ENCODE data around the gene DDB1. TPM values are rescaled to one million over a fixed set of nuclear protein-coding genes. Genes with fewer than 3 reads are reported as not detected.

DDB1 gene
- total and polyA plus RNA-seq, 2 of the 13 experiments (the other 11 are each of a cell fraction or from before 2014, with no cell fraction given): 217 to 266 TPM

DNA sequence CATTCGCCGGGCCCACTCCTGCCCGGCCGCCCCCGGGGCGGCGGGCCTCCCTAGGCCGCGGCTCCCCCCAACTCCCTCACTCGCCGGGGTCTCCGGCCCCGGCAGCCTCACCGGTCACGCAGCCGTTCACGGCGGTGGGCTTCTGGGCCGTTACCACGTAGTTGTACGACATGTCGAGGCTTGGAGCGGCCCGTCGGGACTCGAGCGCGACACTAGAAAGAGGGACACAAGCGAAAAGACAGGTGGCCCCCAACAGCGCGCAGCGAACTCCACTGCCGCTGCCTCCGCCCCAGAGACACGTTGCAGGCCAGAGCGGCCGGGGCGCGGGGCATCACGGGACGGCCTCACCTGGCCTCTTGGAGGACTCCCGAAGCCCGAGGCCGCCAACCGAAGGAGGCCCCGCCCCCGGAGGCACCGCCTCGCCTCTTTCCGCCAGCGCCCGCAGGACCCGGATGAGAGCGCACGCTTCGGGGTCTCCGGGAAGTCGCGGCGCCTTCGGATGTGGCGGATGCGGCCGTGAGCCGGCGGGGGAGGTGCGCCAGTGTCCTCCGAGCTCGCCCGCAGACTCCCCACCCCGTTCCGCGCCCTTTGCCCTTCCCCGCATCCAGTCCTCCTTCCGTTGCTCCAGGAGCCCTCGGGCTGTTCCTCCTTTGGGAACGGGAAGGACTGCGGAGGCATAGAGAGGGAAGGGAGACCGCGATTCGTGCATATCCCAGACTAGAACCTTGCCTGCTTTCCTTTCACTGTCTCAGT is at the start of gene DDB1, which contains the start of gene TKFC (continued):
- TF ChIP-seq, protein P1, sequence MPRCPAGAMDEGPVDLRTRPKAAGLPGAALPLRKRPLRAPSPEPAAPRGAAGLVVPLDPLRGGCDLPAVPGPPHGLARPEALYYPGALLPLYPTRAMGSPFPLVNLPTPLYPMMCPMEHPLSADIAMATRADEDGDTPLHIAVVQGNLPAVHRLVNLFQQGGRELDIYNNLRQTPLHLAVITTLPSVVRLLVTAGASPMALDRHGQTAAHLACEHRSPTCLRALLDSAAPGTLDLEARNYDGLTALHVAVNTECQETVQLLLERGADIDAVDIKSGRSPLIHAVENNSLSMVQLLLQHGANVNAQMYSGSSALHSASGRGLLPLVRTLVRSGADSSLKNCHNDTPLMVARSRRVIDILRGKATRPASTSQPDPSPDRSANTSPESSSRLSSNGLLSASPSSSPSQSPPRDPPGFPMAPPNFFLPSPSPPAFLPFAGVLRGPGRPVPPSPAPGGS (CRISPR knock-in tag; IDR thresholded peaks at IDR 0.05): peak; percentile 86; the same call in 1 of the 2 replicates
- TF ChIP-seq RFXANK (CRISPR knock-in tag; IDR thresholded peaks at IDR 0.05): no peak
- no peak; the same call in 1 of the 2 replicates for TF ChIP-seq ZNF567 (CRISPR knock-in tag; IDR thresholded peaks at IDR 0.05; ENCODE audit: borderline replicate concordance)
- TF ChIP-seq MLLT10 (CRISPR knock-in tag; IDR thresholded peaks at IDR 0.05): no peak
- TF ChIP-seq, protein P2, sequence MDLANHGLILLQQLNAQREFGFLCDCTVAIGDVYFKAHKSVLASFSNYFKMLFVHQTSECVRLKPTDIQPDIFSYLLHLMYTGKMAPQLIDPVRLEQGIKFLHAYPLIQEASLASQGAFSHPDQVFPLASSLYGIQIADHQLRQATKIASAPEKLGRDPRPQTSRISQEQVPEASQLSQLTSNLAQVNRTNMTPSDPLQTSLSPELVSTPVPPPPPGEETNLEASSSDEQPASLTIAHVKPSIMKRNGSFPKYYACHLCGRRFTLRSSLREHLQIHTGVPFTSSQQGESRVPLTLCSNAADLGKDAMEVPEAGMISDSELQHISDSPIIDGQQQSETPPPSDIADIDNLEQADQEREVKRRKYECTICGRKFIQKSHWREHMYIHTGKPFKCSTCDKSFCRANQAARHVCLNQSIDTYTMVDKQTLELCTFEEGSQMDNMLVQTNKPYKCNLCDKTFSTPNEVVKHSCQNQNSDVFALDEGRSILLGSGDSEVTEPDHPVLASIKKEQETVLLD (CRISPR knock-in tag; IDR thresholded peaks at IDR 0.05; ENCODE audit: low read depth): peak; percentile 82; the same call in 1 of the 2 replicates
- TF ChIP-seq ESRRA (CRISPR knock-in tag; IDR thresholded peaks at IDR 0.05; ENCODE audit: low read depth): no peak
- TF ChIP-seq TOPORS (CRISPR knock-in tag; IDR thresholded peaks at IDR 0.05): peak; percentile 52; the same call in 1 of the 2 replicates
- TF ChIP-seq, protein P3, sequence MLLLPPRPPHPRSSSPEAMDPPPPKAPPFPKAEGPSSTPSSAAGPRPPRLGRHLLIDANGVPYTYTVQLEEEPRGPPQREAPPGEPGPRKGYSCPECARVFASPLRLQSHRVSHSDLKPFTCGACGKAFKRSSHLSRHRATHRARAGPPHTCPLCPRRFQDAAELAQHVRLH (CRISPR knock-in tag; IDR thresholded peaks at IDR 0.05; ENCODE audit: borderline replicate concordance, low read depth): peak; percentile 83; the same call in 1 of the 2 replicates
- no peak for TF ChIP-seq FOXM1 (CRISPR knock-in tag; IDR thresholded peaks at IDR 0.05)
- no peak for TF ChIP-seq ZNF292 (CRISPR knock-in tag; IDR thresholded peaks at IDR 0.05; ENCODE audit: borderline replicate concordance, low read depth)
- 0 out of 2 replicates have a peak, but pooled peaks have one; percentile 58 for TF ChIP-seq ZNF841 (CRISPR knock-in tag; IDR thresholded peaks at IDR 0.05; ENCODE audit: borderline replicate concordance)
- TF ChIP-seq CBFB (CRISPR knock-in tag; IDR thresholded peaks at IDR 0.05): peak; percentile 66
- TF ChIP-seq NFRKB (IDR thresholded peaks at IDR 0.05): no peak
- peak; percentile 69; the same call in 1 of the 2 replicates for TF ChIP-seq MEIS2 (CRISPR knock-in tag; IDR thresholded peaks at IDR 0.05)
- no peak for TF ChIP-seq TCF7 (IDR thresholded peaks at IDR 0.05; ENCODE audit: low read depth)
- TF ChIP-seq, protein P4, sequence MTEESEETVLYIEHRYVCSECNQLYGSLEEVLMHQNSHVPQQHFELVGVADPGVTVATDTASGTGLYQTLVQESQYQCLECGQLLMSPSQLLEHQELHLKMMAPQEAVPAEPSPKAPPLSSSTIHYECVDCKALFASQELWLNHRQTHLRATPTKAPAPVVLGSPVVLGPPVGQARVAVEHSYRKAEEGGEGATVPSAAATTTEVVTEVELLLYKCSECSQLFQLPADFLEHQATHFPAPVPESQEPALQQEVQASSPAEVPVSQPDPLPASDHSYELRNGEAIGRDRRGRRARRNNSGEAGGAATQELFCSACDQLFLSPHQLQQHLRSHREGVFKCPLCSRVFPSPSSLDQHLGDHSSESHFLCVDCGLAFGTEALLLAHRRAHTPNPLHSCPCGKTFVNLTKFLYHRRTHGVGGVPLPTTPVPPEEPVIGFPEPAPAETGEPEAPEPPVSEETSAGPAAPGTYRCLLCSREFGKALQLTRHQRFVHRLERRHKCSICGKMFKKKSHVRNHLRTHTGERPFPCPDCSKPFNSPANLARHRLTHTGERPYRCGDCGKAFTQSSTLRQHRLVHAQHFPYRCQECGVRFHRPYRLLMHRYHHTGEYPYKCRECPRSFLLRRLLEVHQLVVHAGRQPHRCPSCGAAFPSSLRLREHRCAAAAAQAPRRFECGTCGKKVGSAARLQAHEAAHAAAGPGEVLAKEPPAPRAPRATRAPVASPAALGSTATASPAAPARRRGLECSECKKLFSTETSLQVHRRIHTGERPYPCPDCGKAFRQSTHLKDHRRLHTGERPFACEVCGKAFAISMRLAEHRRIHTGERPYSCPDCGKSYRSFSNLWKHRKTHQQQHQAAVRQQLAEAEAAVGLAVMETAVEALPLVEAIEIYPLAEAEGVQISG (CRISPR knock-in tag; IDR thresholded peaks at IDR 0.05): peak; percentile 100
- no peak for TF ChIP-seq MTA1 (CRISPR knock-in tag; IDR thresholded peaks at IDR 0.05; ENCODE audit: borderline replicate concordance)
- TF ChIP-seq SETDB1 (CRISPR knock-in tag; IDR thresholded peaks at IDR 0.05; ENCODE audit: borderline replicate concordance): no peak
- TF ChIP-seq, protein P5, sequence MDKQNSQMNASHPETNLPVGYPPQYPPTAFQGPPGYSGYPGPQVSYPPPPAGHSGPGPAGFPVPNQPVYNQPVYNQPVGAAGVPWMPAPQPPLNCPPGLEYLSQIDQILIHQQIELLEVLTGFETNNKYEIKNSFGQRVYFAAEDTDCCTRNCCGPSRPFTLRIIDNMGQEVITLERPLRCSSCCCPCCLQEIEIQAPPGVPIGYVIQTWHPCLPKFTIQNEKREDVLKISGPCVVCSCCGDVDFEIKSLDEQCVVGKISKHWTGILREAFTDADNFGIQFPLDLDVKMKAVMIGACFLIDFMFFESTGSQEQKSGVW (CRISPR knock-in tag; IDR thresholded peaks at IDR 0.05; ENCODE audit: borderline replicate concordance): no peak
